ENCODE measurements around the gene ZDHHC1. TPM values are rescaled to one million over a fixed set of nuclear protein-coding genes. Genes with fewer than 3 reads are reported as not detected.

ZDHHC1 gene
- total RNA-seq, 2 donors from 2014 or later: 10.7 to 11.3 TPM

GRCh38 chr16:67451061-67451703 is 34.9 kb upstream of the ZDHHC1 start:
- intact Hi-C loops (cut with DNase I): no loop called here
- no peak for DNase-seq (ENCODE audit: low spot score)

GRCh38 chr16:67449739-67450138 is 33.5 kb upstream of the ZDHHC1 start:
- DNase-seq (ENCODE audit: low spot score): no peak
- intact Hi-C loops (cut with DNase I): no loop called here

GRCh38 chr16:67449336-67449735 is 33.1 kb upstream of the ZDHHC1 start:
- DNase-seq (ENCODE audit: low spot score): no peak
- intact Hi-C loops (cut with DNase I): no loop called here

GRCh38 chr16:67448580-67448979 is 32.3 kb upstream of the ZDHHC1 start:
- intact Hi-C loops (cut with DNase I): no loop called here
- DNase-seq (ENCODE audit: low spot score): no peak

- intact Hi-C loops (cut with DNase I): no loop called here
- no peak for DNase-seq (ENCODE audit: low spot score)
These were observed 31.3 kb upstream of the ZDHHC1 start for GRCh38 chr16:67447508-67448076.

- intact Hi-C loops (cut with DNase I): no loop called here
These were observed 30.8 kb upstream of the ZDHHC1 start for GRCh38 chr16:67446968-67447507.

GRCh38 chr16:67445913-67446907 is 29.9 kb upstream of the ZDHHC1 start:
- intact Hi-C loops (cut with DNase I): no loop called here
- no peak for DNase-seq (ENCODE audit: low spot score)

More at GRCh38 chr16:67446968-67447507, 30.8 kb upstream of the ZDHHC1 start:
- DNase-seq (ENCODE audit: low spot score): no peak

- intact Hi-C loops (cut with DNase I): no loop called here
- no peak for DNase-seq (ENCODE audit: low spot score)
These were observed 29.2 kb upstream of the ZDHHC1 start for GRCh38 chr16:67445441-67445912.

- intact Hi-C loops (cut with DNase I): no loop called here
- DNase-seq (ENCODE audit: low spot score): no peak
These were observed 28.8 kb upstream of the ZDHHC1 start for GRCh38 chr16:67445126-67445426.

GRCh38 chr16:67444259-67445125 is 28.2 kb upstream of the ZDHHC1 start:
- intact Hi-C loops (cut with DNase I): no loop called here
- no peak for DNase-seq (ENCODE audit: low spot score)

- intact Hi-C loops (cut with DNase I): no loop called here
These were observed 27.0 kb upstream of the ZDHHC1 start for GRCh38 chr16:67443265-67443664.

GRCh38 chr16:67442581-67443255 is 26.4 kb upstream of the ZDHHC1 start:
- DNase-seq (ENCODE audit: low spot score): no peak
- intact Hi-C loops (cut with DNase I): no loop called here

More at GRCh38 chr16:67443265-67443664, 27.0 kb upstream of the ZDHHC1 start:
- DNase-seq (ENCODE audit: low spot score): peak; percentile 87

GRCh38 chr16:67441907-67442306 is 25.6 kb upstream of the ZDHHC1 start:
- no peak for DNase-seq (ENCODE audit: low spot score)
- intact Hi-C loops (cut with DNase I): no loop called here

- intact Hi-C loops (cut with DNase I): no loop called here
- DNase-seq (ENCODE audit: low spot score): no peak
These were observed 25.0 kb upstream of the ZDHHC1 start for GRCh38 chr16:67441271-67441753.

GRCh38 chr16:67438824-67439393 is 22.6 kb upstream of the ZDHHC1 start:
- intact Hi-C loops (cut with DNase I): no loop called here
- no peak for DNase-seq (ENCODE audit: low spot score)

- DNase-seq (ENCODE audit: low spot score): no peak
- intact Hi-C loops (cut with DNase I): no loop called here
These were observed 22.0 kb upstream of the ZDHHC1 start for GRCh38 chr16:67438098-67438791.

GRCh38 chr16:67437513-67437912 is 21.2 kb upstream of the ZDHHC1 start:
- intact Hi-C loops (cut with DNase I): no loop called here
- no peak for DNase-seq (ENCODE audit: low spot score)
